GM13977 (cell line): ENCODE measurements around the gene SF3A1.

ENCODE experiments used
- DNase-seq: peaks from one replicate; pipeline ENCODE4 v3.0.0; 2012; ENCODE audit warnings: low spot score
- in situ Hi-C: fragments of 300-500 bp; cut with MboI; formaldehyde crosslinking; loops from one replicate; pipeline ENCODE4 v1.12.0; 2022; ENCODE audit warnings: low sequenced_read_pairs, low pct_unique_long_range_greater_than_20kb, mixed read lengths, inconsistent platforms; ENCODE audit not compliant: unreplicated experiment
- TF ChIP-seq, protein P1 (sequence below): IDR thresholded peaks from 2 replicates; pipeline ENCODE4 v1.5.1; 2012; ENCODE audit warnings: mild to moderate bottlenecking, control low read depth; ENCODE audit not compliant: insufficient read depth; ENCODE audit errors: extremely low read depth, missing control alignments

The SF3A1 gene

DNA sequence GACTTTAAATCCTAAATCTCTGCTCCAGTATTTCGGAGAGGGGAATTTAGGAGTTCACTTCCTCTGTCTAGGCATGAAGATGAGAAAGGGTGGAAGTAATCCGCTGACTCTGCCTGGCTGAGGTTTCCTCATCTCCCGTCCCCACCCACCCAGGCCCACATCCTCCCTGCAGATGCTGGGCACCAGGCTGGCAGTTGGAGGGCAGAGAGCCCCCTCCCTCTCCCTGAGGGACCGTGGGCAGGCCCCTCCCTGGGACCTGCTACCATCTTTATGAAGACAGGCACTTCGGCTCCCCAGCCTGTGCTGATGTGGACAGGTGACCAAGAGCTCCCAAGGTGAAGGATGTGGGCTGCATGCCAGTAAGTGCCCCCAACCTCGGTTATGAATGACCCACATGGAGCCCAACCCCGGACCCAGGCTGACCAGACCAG is 74.1 kb downstream of the SF3A1 start:
- TF ChIP-seq, protein P1, sequence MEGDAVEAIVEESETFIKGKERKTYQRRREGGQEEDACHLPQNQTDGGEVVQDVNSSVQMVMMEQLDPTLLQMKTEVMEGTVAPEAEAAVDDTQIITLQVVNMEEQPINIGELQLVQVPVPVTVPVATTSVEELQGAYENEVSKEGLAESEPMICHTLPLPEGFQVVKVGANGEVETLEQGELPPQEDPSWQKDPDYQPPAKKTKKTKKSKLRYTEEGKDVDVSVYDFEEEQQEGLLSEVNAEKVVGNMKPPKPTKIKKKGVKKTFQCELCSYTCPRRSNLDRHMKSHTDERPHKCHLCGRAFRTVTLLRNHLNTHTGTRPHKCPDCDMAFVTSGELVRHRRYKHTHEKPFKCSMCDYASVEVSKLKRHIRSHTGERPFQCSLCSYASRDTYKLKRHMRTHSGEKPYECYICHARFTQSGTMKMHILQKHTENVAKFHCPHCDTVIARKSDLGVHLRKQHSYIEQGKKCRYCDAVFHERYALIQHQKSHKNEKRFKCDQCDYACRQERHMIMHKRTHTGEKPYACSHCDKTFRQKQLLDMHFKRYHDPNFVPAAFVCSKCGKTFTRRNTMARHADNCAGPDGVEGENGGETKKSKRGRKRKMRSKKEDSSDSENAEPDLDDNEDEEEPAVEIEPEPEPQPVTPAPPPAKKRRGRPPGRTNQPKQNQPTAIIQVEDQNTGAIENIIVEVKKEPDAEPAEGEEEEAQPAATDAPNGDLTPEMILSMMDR = no peak
- no peak for DNase-seq
- in situ Hi-C loops = loop anchor here (10.0 kb wide), 1 partner anchor 102 kb away; the partner anchor contains the start of gene RNF215
